LNCaP clone FGC (cell line): ENCODE data around the gene TIMP1.

ENCODE experiments used
- DNase-seq: peaks from one replicate; pipeline ENCODE4 v3.0.0-alpha.2; 2011; ENCODE audit warnings: low read depth
- H3K4me3 ChIP-seq: 2 replicates; pipeline ENCODE4 v1.5.1; 2011; ENCODE audit warnings: mild to moderate bottlenecking, low read depth, low read length, control low read depth
- TF ChIP-seq, protein P1 (sequence below): IDR thresholded peaks from 2 replicates; pipeline ENCODE4 v1.5.1; 2012; ENCODE audit warnings: mild to moderate bottlenecking; ENCODE audit not compliant: control insufficient read depth, insufficient read depth; ENCODE audit errors: extremely low read depth

The TIMP1 gene

DNA sequence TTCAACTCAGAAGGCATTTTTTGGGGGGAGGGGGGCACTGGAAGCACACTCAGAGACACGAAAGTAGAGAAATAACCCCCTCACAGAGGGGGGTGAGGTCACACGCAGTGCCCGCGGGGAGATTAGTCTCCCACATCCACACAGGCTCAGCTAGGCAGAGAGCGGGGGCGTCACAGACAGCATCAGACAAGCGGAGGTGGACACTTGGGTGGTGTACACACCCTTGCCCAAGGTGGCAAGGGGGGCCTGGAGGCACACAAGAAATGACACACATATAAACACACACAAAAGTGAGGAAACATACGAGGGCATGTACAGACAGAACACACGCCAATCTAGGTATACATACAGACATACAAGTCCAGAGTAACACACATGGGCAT is 38.1 kb downstream of the TIMP1 start:
- H3K4me3 ChIP-seq = no peak overlapping the region
- TF ChIP-seq, protein P1, sequence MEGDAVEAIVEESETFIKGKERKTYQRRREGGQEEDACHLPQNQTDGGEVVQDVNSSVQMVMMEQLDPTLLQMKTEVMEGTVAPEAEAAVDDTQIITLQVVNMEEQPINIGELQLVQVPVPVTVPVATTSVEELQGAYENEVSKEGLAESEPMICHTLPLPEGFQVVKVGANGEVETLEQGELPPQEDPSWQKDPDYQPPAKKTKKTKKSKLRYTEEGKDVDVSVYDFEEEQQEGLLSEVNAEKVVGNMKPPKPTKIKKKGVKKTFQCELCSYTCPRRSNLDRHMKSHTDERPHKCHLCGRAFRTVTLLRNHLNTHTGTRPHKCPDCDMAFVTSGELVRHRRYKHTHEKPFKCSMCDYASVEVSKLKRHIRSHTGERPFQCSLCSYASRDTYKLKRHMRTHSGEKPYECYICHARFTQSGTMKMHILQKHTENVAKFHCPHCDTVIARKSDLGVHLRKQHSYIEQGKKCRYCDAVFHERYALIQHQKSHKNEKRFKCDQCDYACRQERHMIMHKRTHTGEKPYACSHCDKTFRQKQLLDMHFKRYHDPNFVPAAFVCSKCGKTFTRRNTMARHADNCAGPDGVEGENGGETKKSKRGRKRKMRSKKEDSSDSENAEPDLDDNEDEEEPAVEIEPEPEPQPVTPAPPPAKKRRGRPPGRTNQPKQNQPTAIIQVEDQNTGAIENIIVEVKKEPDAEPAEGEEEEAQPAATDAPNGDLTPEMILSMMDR = no peak
- no peak for DNase-seq

DNA sequence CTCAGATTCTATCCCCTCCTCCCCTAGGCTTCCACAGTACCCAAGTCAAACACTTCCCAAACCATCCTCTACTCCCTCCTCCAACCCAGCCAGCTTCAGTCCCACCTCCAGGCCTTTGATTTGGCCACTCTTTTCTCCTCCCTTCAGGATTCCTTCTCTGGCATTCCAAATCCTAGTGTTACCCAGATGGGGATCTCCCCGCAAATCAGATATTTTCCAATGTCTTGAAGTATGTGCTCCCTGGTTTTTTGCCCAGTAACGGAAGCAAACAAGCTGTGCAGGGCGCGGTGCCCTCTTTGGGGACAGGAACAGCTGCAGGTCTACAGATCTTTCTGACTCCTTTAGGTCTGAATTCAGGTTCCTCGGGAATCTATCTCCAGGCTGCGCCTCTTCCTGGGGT is 39.6 kb downstream of the TIMP1 start:
- DNase-seq = no peak
- TF ChIP-seq, protein P1 = no peak
- no peak overlapping the region for H3K4me3 ChIP-seq

DNA sequence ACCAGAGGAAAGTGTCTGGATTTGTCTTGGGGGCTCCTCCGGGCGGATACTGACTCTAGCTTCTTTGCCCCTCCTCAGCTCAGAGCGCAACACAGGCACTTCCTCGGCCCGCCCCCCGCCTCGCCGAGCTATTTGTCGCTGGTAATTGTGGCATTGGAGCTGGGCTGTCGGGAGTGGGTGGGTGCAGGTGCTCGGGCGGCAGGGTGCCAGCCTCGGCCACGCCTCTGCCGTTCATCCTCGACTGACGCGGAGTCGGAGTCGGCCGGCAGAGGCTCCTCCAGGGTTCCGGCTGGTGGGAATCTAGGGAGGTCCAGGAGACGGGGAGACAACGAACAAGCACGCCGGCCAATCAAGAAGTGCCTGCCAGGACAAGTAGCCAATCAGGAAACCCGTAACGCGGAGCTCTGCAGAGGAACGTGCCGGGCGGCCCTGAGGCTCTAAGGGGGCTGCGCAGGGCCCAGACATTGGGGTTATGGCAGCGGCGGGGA is 41.3 kb downstream of the TIMP1 start:
- DNase-seq = no peak
- no peak overlapping the region for H3K4me3 ChIP-seq
- TF ChIP-seq, protein P1 = no peak

DNA sequence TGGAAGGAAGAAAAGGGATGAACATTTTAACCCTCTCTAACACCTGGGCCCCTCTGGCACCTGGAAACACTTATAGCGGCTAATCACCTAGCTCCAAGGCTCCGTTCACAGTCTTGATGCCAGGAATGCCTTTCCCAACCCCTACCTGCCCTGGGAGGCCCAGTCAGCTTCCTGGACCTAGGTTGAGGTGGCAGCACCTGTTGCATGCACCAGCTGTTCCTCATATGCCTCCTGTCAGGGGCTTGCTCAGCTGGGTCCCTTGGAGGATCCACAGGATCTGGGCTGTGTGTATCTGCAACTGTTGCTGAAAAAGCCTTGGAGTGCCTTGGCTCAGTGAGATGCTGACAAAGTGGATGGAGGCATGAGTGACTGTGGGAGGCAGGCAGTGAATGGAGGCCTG is 43.1 kb downstream of the TIMP1 start:
- TF ChIP-seq, protein P1 = no peak
- no peak overlapping the region for H3K4me3 ChIP-seq
- DNase-seq = no peak

DNA sequence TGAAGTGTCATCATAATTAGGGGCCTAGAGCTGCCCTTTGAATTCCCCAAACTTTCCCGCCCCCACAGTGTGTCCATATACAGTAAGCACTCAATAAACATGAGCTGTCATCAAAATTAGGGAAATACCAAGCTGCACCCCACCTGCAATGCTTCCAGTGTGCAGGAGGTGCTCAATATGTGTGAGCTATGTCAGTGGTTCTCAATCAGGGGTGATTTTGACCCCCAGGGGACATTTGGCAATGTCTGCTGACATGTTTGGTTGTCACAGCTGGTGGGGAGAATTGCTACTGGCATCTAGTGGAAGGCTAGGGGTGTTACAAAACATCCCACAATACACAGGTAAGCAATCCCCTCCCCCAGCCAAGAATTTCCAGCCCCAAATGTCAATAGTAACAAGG is 46.7 kb downstream of the TIMP1 start:
- DNase-seq = no peak

DNA sequence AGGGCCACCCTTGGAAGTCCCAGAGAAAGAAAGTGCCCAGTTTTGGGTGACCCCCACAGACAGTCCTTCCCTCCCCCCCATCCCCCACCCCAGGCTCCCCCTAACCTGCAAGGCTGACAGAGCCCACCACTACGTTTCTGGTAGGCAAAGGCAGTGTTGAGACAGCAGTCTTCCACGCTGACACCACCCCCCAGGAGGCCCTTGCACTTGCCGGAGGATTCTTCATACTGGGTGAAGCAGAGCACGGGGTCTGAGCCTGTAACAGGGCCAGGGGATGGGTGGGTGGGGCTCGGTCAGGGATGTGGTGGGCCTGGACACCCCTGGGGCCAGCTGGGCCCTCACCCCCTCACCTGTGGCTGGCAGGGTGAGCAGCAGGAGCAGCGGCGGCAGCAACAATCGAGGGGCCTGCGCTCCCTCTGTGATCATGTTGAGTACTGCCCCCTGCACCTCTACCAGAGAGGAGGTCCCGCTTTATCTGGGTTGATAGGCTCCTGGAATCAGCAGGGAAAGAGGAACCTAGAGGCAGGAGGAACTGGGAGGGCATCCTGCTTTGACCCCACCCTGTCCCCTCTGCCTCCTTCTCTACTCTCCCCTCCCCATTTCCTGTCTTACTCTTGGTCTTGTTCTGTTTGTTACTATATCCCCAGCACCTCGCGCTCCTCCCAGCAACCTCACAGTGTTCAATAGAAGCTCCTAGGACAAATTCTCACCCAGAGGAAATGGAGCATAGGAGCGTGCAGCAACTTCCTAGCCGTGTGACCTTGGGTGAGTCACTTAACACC is 47.4 kb downstream of the TIMP1 start, which contains the start of gene CFP:
CFP (minus strand) TSS at position 512 of the 782 bp plus-strand sequence; CDS start at position 426, 86 bp downstream.
- no peak for DNase-seq
- no peak within 1 kb of the TSS for H3K4me3 ChIP-seq
- TF ChIP-seq, protein P1 = no peak

More for the DNA sequence above, 46.7 kb downstream of the TIMP1 start:
- TF ChIP-seq, protein P1 = 0 out of 2 replicates have a peak, but pooled peaks have one; percentile 10
- no peak overlapping the region for H3K4me3 ChIP-seq
